ENCODE results near the gene NAA25.

- no peak for TF ChIP-seq CTCF (IDR thresholded peaks at IDR 0.05)
- TF ChIP-seq POLR2A (IDR thresholded peaks at IDR 0.05) = no peak
Measured at GRCh38 chr12:112049351-112049750, 59.2 kb downstream of the NAA25 start.
